ACC112 (cell line): ENCODE results near the gene DSTYK.
A peak's percentile ranks its signal among the peaks of the same experiment; 100 is the strongest.

ENCODE experiments used
- H2AFZ ChIP-seq: fragments of 200-600 bp; sonication (generic); one replicate; pipeline ENCODE4 v1.6.0; 2017; ENCODE audit warnings: antibody characterized with exemption, low read length; ENCODE audit not compliant: unreplicated experiment
- H3K27ac ChIP-seq: fragments of 200-600 bp; sonication (generic); 2 replicates; pipeline ENCODE4 v1.5.1; 2014; ENCODE audit warnings: low read depth, mild to moderate bottlenecking, antibody characterized with exemption, low read length, moderate library complexity
- H3K27me3 ChIP-seq: fragments of 200-600 bp; sonication (generic); 2 replicates; pipeline ENCODE4 v1.6.1; 2014; ENCODE audit warnings: mild to moderate bottlenecking, antibody characterized with exemption, low read length, moderate library complexity, mixed read lengths; ENCODE audit not compliant: insufficient read depth
- H3K36me3 ChIP-seq: fragments of 200-600 bp; sonication (generic); 2 replicates; pipeline ENCODE4 v1.6.1; 2016; ENCODE audit warnings: mild to moderate bottlenecking, antibody characterized with exemption, low read length, moderate library complexity, mixed read lengths; ENCODE audit not compliant: insufficient read depth
- H3K4me1 ChIP-seq: fragments of 200-600 bp; sonication (generic); one replicate; pipeline ENCODE4 v1.6.1; 2016; ENCODE audit warnings: low read length, mixed read lengths; ENCODE audit not compliant: insufficient read depth, unreplicated experiment, control insufficient read depth
- H3K4me3 ChIP-seq: fragments of 200-600 bp; sonication (generic); 2 replicates; pipeline ENCODE4 v1.5.1; 2014; ENCODE audit warnings: mild to moderate bottlenecking, low read depth, low read length
- H3K79me2 ChIP-seq: fragments of 200-600 bp; sonication (generic); one replicate; pipeline ENCODE4 v1.6.0; 2016; ENCODE audit warnings: low read length; ENCODE audit not compliant: control insufficient read depth, unreplicated experiment, insufficient read depth

Gene DSTYK

GRCh38 chr1:205229916-205230700, 18.6 kb upstream of the DSTYK start:
- Histone ChIP-seq H3K27ac (no peak overlapping the region), H3K4me1 (peaks cover 9% of the 10 kb centered on the region), H3K4me3 (no peak overlapping the region), H3K79me2 (no peaks in the 10 kb centered on the region), H3K36me3 (no peaks in the 10 kb centered on the region), H2AFZ (no peak overlapping the region), H3K27me3 (peaks cover 9% of the 10 kb centered on the region)

DNA sequence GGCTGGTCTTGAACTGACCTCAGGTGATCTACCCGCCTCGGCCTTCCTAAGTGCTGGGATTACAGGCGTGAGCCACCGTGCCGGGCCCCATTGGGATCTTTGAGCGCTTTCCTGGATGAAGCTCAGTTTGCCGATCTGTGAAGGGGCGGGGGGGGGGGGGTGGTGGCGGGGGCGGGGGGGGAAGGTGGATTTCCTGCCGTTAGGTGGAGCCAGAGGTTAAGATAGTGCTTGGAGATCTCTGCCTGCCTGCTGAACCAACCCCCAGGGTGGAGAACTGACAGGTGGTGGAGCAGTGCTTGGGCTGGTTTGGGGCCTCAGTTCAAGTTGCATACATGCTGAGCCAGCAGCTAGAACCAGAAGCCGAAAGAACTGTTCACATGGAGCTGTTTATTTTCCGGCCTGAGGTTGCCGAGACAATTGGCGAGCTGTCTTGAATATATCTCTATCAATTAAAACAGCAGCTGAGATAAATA, 17.9 kb upstream of the DSTYK start:
- H3K27ac ChIP-seq = no peak overlapping the region
- no peak overlapping the region for H3K4me3 ChIP-seq
- no peaks in the 10 kb centered on the region for H3K79me2 ChIP-seq
- H2AFZ ChIP-seq = no peak overlapping the region
- peaks cover 14% of the 10 kb centered on the region for H3K27me3 ChIP-seq
- peaks cover 9% of the 10 kb centered on the region for H3K4me1 ChIP-seq
- H3K36me3 ChIP-seq = no peaks in the 10 kb centered on the region

GRCh38 chr1:205228093-205228521, 16.6 kb upstream of the DSTYK start:
- Histone ChIP-seq H3K36me3 (no peaks in the 10 kb centered on the region), H3K27me3 (peaks cover 14% of the 10 kb centered on the region), H3K4me1 (peaks cover 9% of the 10 kb centered on the region), H2AFZ (peak overlapping the region; percentile 95), H3K27ac (no peak overlapping the region), H3K79me2 (no peaks in the 10 kb centered on the region), H3K4me3 (peak overlapping the region; percentile 81)

- Histone ChIP-seq H2AFZ (peak within 1 kb of the TSS; percentile 95), H3K27me3 (peaks cover 14% of the 10 kb centered on the region), H3K4me1 (peaks cover 9% of the 10 kb centered on the region), H3K79me2 (no peaks in the 10 kb centered on the region), H3K27ac (no peak within 1 kb of the TSS), H3K36me3 (no peaks in the 10 kb centered on the region), H3K4me3 (peak within 1 kb of the TSS; percentile 81)
These were observed 16.1 kb upstream of the DSTYK start, which contains the start of gene TMCC2 for GRCh38 chr1:205227584-205228013. Gene TMCC2, plus strand, starts transcription at chr1:205227946. Its CDS starts 619 bp downstream, at chr1:205228565.

DNA sequence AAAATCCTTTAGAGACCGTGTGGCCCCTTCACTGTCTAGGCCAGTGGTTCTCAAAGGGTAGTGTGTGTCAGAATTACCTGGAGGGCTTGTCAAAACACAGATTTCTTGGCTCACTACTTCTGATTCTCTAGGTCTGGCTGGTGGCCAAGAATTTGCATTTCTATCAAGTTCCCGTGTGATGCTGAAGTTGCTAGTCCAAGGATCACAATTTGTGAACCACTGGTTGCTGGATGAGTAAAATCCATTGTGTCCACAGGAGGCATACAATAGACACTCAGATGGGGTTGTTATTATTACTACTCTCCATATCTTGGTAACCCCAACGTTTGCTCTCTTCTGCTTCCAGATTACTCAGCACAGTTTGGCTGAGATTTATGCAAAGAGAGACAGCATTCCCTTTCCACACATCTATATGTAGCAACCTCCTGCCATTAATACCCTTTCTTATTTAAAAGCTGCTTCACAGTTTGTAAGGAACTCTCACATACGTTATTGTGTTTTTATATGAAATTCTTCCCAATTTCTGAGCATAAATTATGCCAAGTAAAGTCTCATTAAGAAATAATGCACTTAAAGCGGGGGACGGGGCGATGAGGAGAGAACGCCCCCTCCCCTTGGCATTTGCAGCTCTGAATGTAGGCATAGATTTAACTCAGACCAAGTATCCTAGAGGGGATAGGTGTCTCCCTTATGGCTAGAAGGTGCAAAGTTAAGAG, 15.5 kb upstream of the DSTYK start:
- Histone ChIP-seq H3K27ac (no peak overlapping the region), H3K27me3 (peaks cover 14% of the 10 kb centered on the region), H3K4me1 (peaks cover 9% of the 10 kb centered on the region), H3K4me3 (peak overlapping the region; percentile 78), H3K79me2 (no peaks in the 10 kb centered on the region), H3K36me3 (no peaks in the 10 kb centered on the region), H2AFZ (peak overlapping the region; percentile 79)

DNA sequence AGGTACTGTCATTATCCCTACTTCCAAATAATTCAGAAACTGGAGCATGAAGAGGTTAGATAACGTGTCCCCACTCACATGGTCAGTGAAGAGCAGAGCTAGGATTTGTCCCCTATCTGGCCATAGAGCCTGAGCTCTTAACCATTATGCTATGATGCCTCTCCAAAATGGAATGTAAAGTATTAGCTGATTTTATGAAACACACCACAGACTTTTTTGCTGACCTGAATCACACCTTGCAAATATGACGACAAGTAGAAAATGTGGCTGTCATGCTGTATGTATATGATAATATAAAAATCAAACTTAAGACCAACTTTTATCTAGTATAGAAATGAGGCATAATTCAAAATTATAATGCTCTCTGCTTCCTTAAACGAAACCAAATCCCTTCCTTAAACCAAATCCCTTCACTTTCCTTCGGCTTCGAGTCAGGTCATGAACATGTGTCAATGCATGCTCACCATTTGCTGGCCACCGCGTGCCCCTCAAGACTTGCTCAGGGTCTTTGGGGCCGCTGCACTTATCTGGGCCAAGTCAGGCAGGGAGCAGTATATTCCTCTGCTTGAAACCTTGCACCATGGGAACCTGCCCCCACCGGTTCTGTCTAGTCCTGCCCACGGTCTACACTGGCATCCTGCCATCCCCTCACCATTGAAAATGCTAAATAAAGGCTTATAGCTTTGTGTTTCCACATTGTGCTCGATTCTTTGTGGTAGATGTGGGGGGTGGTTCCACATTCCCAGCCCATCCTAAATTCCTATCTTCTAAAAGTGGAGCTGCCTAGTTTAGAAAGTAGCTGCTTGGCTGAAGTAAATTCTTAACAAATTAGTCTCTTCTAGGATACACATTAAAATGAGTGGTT, 14.6 kb upstream of the DSTYK start:
- H3K27ac ChIP-seq = no peak overlapping the region
- no peaks in the 10 kb centered on the region for H3K79me2 ChIP-seq
- H3K4me1 ChIP-seq = peaks cover 9% of the 10 kb centered on the region
- H3K27me3 ChIP-seq = peaks cover 14% of the 10 kb centered on the region
- no peaks in the 10 kb centered on the region for H3K36me3 ChIP-seq
- H3K4me3 ChIP-seq = no peak overlapping the region
- no peak overlapping the region for H2AFZ ChIP-seq

DNA sequence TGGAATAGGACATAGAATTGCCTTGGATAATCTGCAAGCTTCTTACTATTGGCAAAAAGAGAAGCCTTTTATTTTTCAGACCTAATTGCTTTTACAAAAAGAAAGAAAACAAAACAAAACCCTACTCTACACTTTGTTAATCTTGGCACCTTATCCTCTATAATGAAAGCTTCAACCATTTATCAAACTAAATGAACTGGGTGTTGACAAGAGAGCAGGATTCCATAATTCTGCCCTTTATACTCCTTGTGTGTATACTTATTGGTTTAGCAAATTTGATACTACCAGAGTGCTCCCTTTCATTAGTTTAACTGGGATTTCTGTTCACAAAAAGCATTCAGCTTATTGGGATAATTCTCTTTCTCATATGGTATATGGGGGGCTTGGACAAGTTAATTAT, 13.2 kb upstream of the DSTYK start:
- Histone ChIP-seq H2AFZ (no peak overlapping the region), H3K27me3 (peaks cover 14% of the 10 kb centered on the region), H3K27ac (no peak overlapping the region), H3K4me1 (peaks cover 9% of the 10 kb centered on the region), H3K79me2 (no peaks in the 10 kb centered on the region), H3K36me3 (no peaks in the 10 kb centered on the region), H3K4me3 (no peak overlapping the region)

DNA sequence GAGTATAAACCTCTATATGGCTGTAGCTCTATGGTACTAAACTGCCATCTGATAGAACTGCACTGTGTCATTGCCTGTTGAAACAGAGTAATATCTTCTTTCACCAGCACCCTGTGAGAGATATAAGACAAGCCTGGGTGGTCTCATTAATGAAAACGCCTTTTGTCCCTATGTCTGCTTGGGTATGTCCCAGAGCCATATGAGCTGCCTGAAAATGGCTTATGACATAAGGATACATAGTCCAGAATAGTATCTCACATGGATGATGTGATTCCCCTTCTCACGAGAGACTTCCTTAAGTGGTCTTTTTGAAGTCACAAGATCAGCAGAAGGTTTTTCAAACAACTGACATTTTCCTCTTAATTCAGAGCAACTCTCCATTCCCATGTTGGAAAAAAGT, 8.9 kb upstream of the DSTYK start:
- peaks cover 1% of the 10 kb centered on the region for H3K4me1 ChIP-seq
- no peak overlapping the region for H2AFZ ChIP-seq
- no peaks in the 10 kb centered on the region for H3K36me3 ChIP-seq
- H3K27me3 ChIP-seq = peaks cover 8% of the 10 kb centered on the region
- H3K27ac ChIP-seq = no peak overlapping the region
- no peak overlapping the region for H3K4me3 ChIP-seq
- H3K79me2 ChIP-seq = no peaks in the 10 kb centered on the region

- no peaks in the 10 kb centered on the region for H3K79me2 ChIP-seq
- H3K36me3 ChIP-seq = no peaks in the 10 kb centered on the region
- no peak overlapping the region for H3K27ac ChIP-seq
- H3K4me1 ChIP-seq = peaks cover 10% of the 10 kb centered on the region
- H3K27me3 ChIP-seq = no peaks in the 10 kb centered on the region
- no peak overlapping the region for H2AFZ ChIP-seq
- H3K4me3 ChIP-seq = no peak overlapping the region
These were observed 5.9 kb upstream of the DSTYK start for GRCh38 chr1:205217418-205217817.

GRCh38 chr1:205216588-205216987, 5.1 kb upstream of the DSTYK start:
- Histone ChIP-seq H2AFZ (no peak overlapping the region), H3K27me3 (no peaks in the 10 kb centered on the region), H3K4me3 (no peak overlapping the region), H3K4me1 (peaks cover 10% of the 10 kb centered on the region), H3K79me2 (no peaks in the 10 kb centered on the region), H3K36me3 (no peaks in the 10 kb centered on the region), H3K27ac (no peak overlapping the region)
